ENCODE measurements around the gene DAB2. TPM values are rescaled to one million over a fixed set of nuclear protein-coding genes. Genes with fewer than 3 reads are reported as not detected.

Gene DAB2
- polyA plus RNA-seq, 1 experiment, result 206 TPM

DNA sequence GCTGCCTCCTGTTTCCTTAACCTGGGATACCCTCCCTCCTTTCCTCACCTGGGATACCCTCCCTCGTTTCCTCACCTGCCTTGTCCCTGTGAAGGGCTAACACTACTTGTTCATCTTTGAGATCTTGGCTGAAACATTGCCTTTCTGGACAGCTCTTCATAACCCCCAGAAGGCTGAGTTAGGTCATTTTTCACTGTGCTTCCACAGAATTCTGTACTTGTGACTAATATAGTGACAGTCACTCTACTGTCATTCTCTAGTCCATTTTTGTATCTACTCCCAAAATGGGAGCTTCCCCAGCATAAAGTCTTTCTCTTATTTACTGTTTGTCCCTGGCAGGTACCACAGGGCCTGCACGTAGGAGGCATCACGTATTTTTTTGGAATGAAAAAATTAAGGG, 21.5 kb upstream of the DAB2 start:
- H3K27ac ChIP-seq (ENCODE audit: low read depth, low read length), result no peak overlapping the region
- CTCF ChIA-PET, result interaction anchor here (0.8 to 1.9 kb wide), 2 partner anchors 21 to 70 kb away, joined by 3 to 8 read pairs; partner anchors contain the start of gene DAB2
- H3K27me3 ChIP-seq (ENCODE audit: control insufficient read depth, insufficient read depth, low read length), result no peaks in the 10 kb centered on the region
- no peaks in the 10 kb centered on the region for H3K9me3 ChIP-seq (ENCODE audit: control insufficient read depth, insufficient read depth, low read length)
- TF ChIP-seq, protein P1, sequence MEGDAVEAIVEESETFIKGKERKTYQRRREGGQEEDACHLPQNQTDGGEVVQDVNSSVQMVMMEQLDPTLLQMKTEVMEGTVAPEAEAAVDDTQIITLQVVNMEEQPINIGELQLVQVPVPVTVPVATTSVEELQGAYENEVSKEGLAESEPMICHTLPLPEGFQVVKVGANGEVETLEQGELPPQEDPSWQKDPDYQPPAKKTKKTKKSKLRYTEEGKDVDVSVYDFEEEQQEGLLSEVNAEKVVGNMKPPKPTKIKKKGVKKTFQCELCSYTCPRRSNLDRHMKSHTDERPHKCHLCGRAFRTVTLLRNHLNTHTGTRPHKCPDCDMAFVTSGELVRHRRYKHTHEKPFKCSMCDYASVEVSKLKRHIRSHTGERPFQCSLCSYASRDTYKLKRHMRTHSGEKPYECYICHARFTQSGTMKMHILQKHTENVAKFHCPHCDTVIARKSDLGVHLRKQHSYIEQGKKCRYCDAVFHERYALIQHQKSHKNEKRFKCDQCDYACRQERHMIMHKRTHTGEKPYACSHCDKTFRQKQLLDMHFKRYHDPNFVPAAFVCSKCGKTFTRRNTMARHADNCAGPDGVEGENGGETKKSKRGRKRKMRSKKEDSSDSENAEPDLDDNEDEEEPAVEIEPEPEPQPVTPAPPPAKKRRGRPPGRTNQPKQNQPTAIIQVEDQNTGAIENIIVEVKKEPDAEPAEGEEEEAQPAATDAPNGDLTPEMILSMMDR (IDR thresholded peaks at IDR 0.05; ENCODE audit: low read depth, low read length), result no peak
- DNase-seq (ENCODE audit: low read depth, low spot score), result no peak
- POLR2A ChIA-PET, result interaction anchor here (1.3 kb wide), 1 partner anchor 21 kb away, joined by 8 read pairs; the partner anchor contains the start of gene DAB2
- H3K4me3 ChIP-seq (ENCODE audit: low read depth, low read length), result no peak overlapping the region

DNA sequence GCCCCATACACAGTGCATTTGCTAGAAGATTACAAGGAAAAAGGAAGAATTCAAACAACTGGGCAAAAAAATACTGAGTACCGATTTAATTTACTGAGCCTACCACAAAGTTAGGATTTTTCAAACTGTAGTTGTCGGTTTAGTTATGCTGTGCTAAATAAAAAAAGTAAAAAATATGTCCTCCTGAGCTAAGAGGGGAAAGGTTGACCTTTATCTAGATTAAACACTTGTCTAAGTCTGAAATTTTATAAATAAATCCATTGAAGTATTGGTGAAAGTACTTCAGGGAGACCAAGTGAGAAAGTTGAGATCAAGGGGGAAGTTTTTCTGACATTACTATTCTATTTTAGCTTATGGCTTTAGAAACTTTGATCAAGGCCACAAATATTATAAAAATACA, 19.1 kb upstream of the DAB2 start:
- DNase-seq (ENCODE audit: low read depth, low spot score), result no peak
- CTCF ChIA-PET, result no interaction called here
- TF ChIP-seq, protein P1 (IDR thresholded peaks at IDR 0.05; ENCODE audit: low read depth, low read length), result no peak
- H3K27ac ChIP-seq (ENCODE audit: low read depth, low read length), result no peak overlapping the region
- H3K27me3 ChIP-seq (ENCODE audit: control insufficient read depth, insufficient read depth, low read length), result no peaks in the 10 kb centered on the region
- H3K9me3 ChIP-seq (ENCODE audit: control insufficient read depth, insufficient read depth, low read length), result no peaks in the 10 kb centered on the region
- POLR2A ChIA-PET, result interaction anchor here (0.7 kb wide), 1 partner anchor 74 kb away, joined by 3 read pairs; no protein-coding TSS in a partner anchor
- no peak overlapping the region for H3K4me3 ChIP-seq (ENCODE audit: low read depth, low read length)

DNA sequence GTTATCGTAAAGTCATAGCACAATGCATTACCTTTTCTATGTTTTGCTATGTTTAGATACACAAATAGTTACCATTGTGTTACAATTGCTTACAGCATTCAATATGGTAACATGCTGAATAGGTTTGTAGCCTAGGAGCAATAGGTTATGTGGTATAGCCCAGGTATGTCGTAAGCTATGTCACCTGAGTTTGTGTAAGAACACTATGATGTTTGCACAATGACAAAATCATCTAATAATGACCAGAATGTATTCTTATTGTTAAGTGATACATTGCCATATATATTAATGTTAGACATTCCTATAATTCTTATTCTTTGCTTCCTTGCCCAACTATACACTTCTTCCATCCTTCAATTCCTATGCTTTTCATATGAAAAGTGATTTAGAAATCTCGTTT, 18.2 kb upstream of the DAB2 start:
- H3K27me3 ChIP-seq (ENCODE audit: control insufficient read depth, insufficient read depth, low read length), result no peaks in the 10 kb centered on the region
- H3K9me3 ChIP-seq (ENCODE audit: control insufficient read depth, insufficient read depth, low read length), result no peaks in the 10 kb centered on the region
- no peak overlapping the region for H3K27ac ChIP-seq (ENCODE audit: low read depth, low read length)
- H3K4me3 ChIP-seq (ENCODE audit: low read depth, low read length), result no peak overlapping the region
- TF ChIP-seq, protein P1 (IDR thresholded peaks at IDR 0.05; ENCODE audit: low read depth, low read length), result no peak
- POLR2A ChIA-PET, result no interaction called here
- CTCF ChIA-PET, result interaction anchor here (1.0 kb wide), 1 partner anchor 128 kb away, joined by 3 read pairs; no protein-coding TSS in a partner anchor
- no peak for DNase-seq (ENCODE audit: low read depth, low spot score)

DNA sequence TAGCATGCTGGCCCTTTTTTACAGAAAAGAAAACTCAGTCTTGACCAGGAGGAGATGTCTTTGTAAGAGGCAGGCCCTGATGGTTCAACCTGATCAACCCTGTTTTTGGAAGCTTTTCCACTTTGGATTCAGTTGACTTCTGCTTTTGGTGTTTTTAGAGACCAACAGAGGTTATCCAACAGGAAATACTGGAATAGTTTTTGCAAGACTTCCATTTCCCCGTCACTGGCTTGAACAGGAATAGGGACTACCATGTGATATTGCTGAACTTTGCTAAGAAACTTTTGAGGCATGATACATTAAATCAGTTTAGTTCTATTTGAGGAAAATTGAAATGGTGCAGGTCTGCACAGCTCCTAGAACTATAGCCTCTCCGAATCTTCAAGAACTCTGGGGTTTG, 17.1 kb upstream of the DAB2 start:
- H3K27ac ChIP-seq (ENCODE audit: low read depth, low read length), result no peak overlapping the region
- H3K27me3 ChIP-seq (ENCODE audit: control insufficient read depth, insufficient read depth, low read length), result no peaks in the 10 kb centered on the region
- no peaks in the 10 kb centered on the region for H3K9me3 ChIP-seq (ENCODE audit: control insufficient read depth, insufficient read depth, low read length)
- CTCF ChIA-PET, result interaction anchor here (1.0 to 2.3 kb wide), 3 partner anchors 16 to 129 kb away, joined by 3 to 7 read pairs (median 4); no protein-coding TSS in a partner anchor
- TF ChIP-seq, protein P1 (IDR thresholded peaks at IDR 0.05; ENCODE audit: low read depth, low read length), result no peak
- POLR2A ChIA-PET, result interaction anchor here (0.6 to 2.2 kb wide), 2 partner anchors 17 to 492 kb away, joined by 3 to 15 read pairs; partner anchors contain the start of gene DAB2
- no peak for DNase-seq (ENCODE audit: low read depth, low spot score)
- H3K4me3 ChIP-seq (ENCODE audit: low read depth, low read length), result no peak overlapping the region

DNA sequence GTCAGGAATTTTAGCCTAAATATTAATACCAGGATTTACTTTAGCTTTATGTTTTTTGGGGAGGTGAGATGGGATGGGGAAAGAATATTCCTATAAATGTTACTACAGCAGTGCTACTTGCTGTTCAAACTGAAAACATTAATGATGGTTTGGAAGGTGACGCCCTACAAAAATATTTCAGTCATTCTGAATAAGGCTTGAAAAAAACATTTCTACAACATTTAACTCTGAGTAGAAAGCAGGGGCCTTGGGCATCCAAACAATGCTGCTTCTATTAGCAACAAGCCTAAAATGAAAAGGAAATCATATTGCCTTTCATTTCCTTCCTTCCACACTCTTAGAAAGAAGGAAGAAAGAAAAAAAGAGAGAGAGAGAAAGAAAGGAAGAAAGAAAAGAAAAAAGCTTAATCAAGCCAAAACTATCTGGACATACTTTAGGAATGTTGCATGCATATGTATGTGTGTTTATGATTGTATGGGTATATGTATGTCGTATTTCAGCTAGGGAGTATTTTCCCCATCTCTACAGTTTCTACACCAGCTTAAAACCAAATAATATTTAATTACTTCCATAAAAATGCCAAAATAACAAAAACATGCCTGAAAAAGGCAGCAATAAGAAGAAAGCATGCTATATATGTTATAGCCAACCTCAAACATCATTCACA, 16.3 kb upstream of the DAB2 start:
- TF ChIP-seq, protein P1 (IDR thresholded peaks at IDR 0.05; ENCODE audit: low read depth, low read length), result no peak
- POLR2A ChIA-PET, result interaction anchor here (2.2 kb wide), 1 partner anchor 16 kb away, joined by 15 read pairs; the partner anchor contains the start of gene DAB2
- Histone ChIP-seq H3K27me3 (ENCODE audit: control insufficient read depth, insufficient read depth, low read length) (no peaks in the 10 kb centered on the region), H3K9me3 (ENCODE audit: control insufficient read depth, insufficient read depth, low read length) (no peaks in the 10 kb centered on the region), H3K27ac (ENCODE audit: low read depth, low read length) (no peak overlapping the region), H3K4me3 (ENCODE audit: low read depth, low read length) (no peak overlapping the region)
- DNase-seq (ENCODE audit: low read depth, low spot score), result no peak
- CTCF ChIA-PET, result interaction anchor here (1.0 to 2.3 kb wide), 2 partner anchors 16 to 107 kb away, joined by 4 to 7 read pairs; no protein-coding TSS in a partner anchor

All from AG04450 (cell line).